Measurements from ENCODE around the gene ARSG. TPM values are rescaled to one million over a fixed set of nuclear protein-coding genes. Genes with fewer than 3 reads are reported as not detected.

The ARSG gene
- total and polyA plus RNA-seq, 2 of the 8 experiments (the other 6 are each of a cell fraction or from before 2014, with no cell fraction given) = 3.3 to 4.0 TPM

- no peak for DNase-seq (ENCODE audit: low read depth in 1 of 2, low spot score in 2 of 2)
- H3K4me1 ChIP-seq (replicated peaks in 1 of 4; ENCODE audit: control insufficient read depth in 3 of 4, insufficient read depth in 4 of 4, low read length in 3 of 4) = peaks cover 0 to 2% (median 0%) of the 10 kb centered on the region in 4 experiments; a peak in 2 of 7 replicates
- POLR2A ChIA-PET (ENCODE audit: partially characterized antibody) = no interaction called here
- no peak for TF ChIP-seq KDM1A (IDR thresholded peaks at IDR 0.05; ENCODE audit: borderline replicate concordance, low read length)
- no peak for TF ChIP-seq JUN (IDR thresholded peaks at IDR 0.05; ENCODE audit: low read depth, low read length)
- no peak for TF ChIP-seq SP1 (IDR thresholded peaks at IDR 0.05; ENCODE audit: low read depth, low read length)
- TF ChIP-seq EP300 (IDR thresholded peaks at IDR 0.05; ENCODE audit: borderline replicate concordance in 1 of 2, low read depth in 2 of 2, low read length in 2 of 2) = no peak
- TF ChIP-seq SRF (IDR thresholded peaks at IDR 0.05; ENCODE audit: low read depth, low read length) = no peak
- TF ChIP-seq SUZ12 (IDR thresholded peaks at IDR 0.05; ENCODE audit: low read length) = no peak
- no peak for TF ChIP-seq TAF7 (optimal IDR thresholded peaks at IDR 0.05; ENCODE audit: borderline replicate concordance, low read depth, low read length)
- no peak for TF ChIP-seq TBP (IDR thresholded peaks at IDR 0.05; ENCODE audit: low read depth, low read length)
- TF ChIP-seq MAFK (IDR thresholded peaks at IDR 0.05; ENCODE audit: low read depth, low read length) = no peak
- no peak for TF ChIP-seq TAF1 (IDR thresholded peaks at IDR 0.05; ENCODE audit: low read depth, low read length)
Measured at GRCh38 chr17:68326681-68327080, 35.4 kb downstream of the ARSG start.

More at GRCh38 chr17:68326681-68327080, 35.4 kb downstream of the ARSG start:
- Histone ChIP-seq H3K36me3 (ENCODE audit: control insufficient read depth in 2 of 4, insufficient read depth in 4 of 4, low read length in 3 of 4) (no peaks in the 10 kb centered on the region), H2BK15ac (ENCODE audit: low read length) (no peak overlapping the region), H4K91ac (replicated peaks; ENCODE audit: insufficient read length, low read length) (no peak overlapping the region), H3K79me1 (ENCODE audit: low read depth, low read length) (no peaks in the 10 kb centered on the region; the same call in 1 of the 2 replicates), H3K9me3 (ENCODE audit: insufficient read depth in 2 of 2, low read depth in 1 of 2, low read length in 1 of 2) (peaks cover 4% of the 10 kb centered on the region in 2 experiments; a peak in 2 of 4 replicates), H3K23me2 (ENCODE audit: low read depth, low read length) (no peaks in the 10 kb centered on the region), H2BK5ac (ENCODE audit: low read depth, low read length) (no peak overlapping the region), H3K27ac (ENCODE audit: low read depth, low read length) (no peak overlapping the region), H3K4me3 (ENCODE audit: extremely low read depth in 1 of 4, insufficient read depth in 2 of 4, low read depth in 3 of 4, low read length in 4 of 4) (no peak overlapping the region), H3K79me2 (ENCODE audit: control insufficient read depth in 1 of 2, insufficient read depth in 2 of 2, low read length in 2 of 2) (no peaks in the 10 kb centered on the region), H3K56ac (replicated peaks; ENCODE audit: insufficient read length, low read depth, low read length) (no peak overlapping the region), H4K20me1 (replicated peaks in 1 of 2; ENCODE audit: control insufficient read depth in 1 of 2, insufficient read depth in 2 of 2, low read length in 2 of 2) (no peaks in the 10 kb centered on the region), H3K27me3 (replicated peaks in 1 of 4; ENCODE audit: control insufficient read depth in 3 of 4, extremely low read depth in 1 of 4, insufficient read depth in 3 of 4, low read length in 3 of 4) (no peaks in the 10 kb centered on the region; a peak in 1 of 7 replicates), H3K23ac (ENCODE audit: insufficient read length) (no peak overlapping the region), H4K8ac (ENCODE audit: extremely low read depth, insufficient read depth, low read length) (no peak overlapping the region), H3K18ac (ENCODE audit: extremely low read depth, low read length) (no peak overlapping the region), H2AFZ (ENCODE audit: low read length) (no peak overlapping the region), H2BK12ac (ENCODE audit: low read depth, low read length) (no peak overlapping the region), H4K5ac (ENCODE audit: insufficient read length, low read depth, low read length) (no peak overlapping the region), H2BK20ac (ENCODE audit: low read length) (no peak overlapping the region), H3K4me2 (ENCODE audit: insufficient read depth in 1 of 2, low read depth in 2 of 2, low read length in 2 of 2) (no peak overlapping the region), H3K14ac (ENCODE audit: insufficient read length) (no peak overlapping the region), H3K9ac (replicated peaks in 1 of 4; ENCODE audit: extremely low read depth in 1 of 4, low read depth in 3 of 4, low read length in 3 of 4) (no peak overlapping the region), H2AK5ac (ENCODE audit: low read depth, low read length) (no peak overlapping the region), H2BK120ac (replicated peaks; ENCODE audit: low read depth, low read length) (no peak overlapping the region), H3K4ac (replicated peaks; ENCODE audit: insufficient read length, low read depth, low read length) (no peak overlapping the region)
- CTCF ChIA-PET (ENCODE audit: partially characterized antibody) = interaction anchor here (0.6 to 6.6 kb wide), 3 partner anchors 20 to 72 kb away, joined by 4 to 42 read pairs (median 4); no protein-coding TSS in a partner anchor
- WGBS, 2 experiments (ENCODE audit: extremely low coverage in 1 of 2, insufficient coverage in 1 of 2, insufficient read length in 1 of 2, insufficient replicate concordance in 2 of 2, low coverage in 1 of 2, low lambda C conversion rate in 2 of 2, missing lambda C conversion rate in 1 of 2) = 84% methylated on average over 5 of the region's 5 CpGs; no CpG with 5 or more reads in 1 of the 2 experiments
- no peak for FAIRE-seq

Data from H1 (cell line).